Stimulated activated naive CD4-positive, alpha-beta T cell treated with Interleukin-2 at 50 U/mL for 16 hours (primary cell): ENCODE data around the gene TMED1.
A peak's percentile ranks its signal among the peaks of the same experiment; 100 is the strongest.

Experiments used
- DNase-seq: peaks from one replicate; lab custom pipeline; 2025; lab: John Stamatoyannopoulos, UW

Gene TMED1

DNA sequence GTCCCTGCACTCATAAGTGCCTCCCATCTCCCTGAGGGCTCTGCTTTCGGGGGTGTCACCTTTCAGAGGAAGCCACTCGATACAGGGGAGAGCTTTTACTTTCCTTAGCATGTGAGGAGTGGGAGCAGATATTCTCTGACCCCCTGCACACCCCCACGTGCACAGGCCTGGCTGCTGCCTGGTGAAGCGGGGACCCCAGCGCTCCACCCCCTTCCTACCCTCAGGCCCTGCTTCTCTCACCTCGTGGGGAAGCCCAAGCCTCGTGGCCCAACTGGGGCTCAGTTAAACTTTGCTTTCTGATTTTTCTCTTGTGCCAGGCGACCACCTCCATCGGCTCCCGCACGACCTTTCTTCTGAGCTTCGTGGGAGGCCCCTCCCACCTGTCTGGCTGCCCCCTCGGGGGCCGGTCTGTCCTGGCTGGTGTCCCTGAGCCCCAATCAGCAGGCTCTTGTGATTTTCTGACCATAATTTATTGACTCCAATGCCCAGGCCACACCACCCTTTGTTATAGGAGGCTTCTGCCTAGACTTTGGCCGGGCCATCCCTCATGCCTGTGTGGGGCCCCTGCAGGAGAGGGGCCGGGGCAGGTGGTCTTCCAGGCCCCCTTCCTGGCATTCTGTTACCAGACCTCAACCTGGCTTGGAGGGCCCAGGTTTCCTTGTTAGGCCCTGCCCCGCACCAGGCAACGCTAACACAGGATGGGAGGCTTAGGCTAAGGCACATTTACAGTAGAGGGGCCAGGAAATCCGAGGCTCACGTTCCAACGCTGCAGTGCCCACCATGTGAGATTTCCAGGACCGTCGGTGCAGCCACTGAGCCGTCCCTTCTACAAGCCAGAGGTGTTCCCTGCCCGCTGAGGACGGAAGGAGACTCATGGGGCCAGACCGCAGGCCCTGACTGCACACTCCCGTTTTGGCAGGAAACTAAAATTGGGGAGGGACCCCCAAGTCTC, 3.7 kb downstream of the TMED1 start:
- no peak for DNase-seq

DNA sequence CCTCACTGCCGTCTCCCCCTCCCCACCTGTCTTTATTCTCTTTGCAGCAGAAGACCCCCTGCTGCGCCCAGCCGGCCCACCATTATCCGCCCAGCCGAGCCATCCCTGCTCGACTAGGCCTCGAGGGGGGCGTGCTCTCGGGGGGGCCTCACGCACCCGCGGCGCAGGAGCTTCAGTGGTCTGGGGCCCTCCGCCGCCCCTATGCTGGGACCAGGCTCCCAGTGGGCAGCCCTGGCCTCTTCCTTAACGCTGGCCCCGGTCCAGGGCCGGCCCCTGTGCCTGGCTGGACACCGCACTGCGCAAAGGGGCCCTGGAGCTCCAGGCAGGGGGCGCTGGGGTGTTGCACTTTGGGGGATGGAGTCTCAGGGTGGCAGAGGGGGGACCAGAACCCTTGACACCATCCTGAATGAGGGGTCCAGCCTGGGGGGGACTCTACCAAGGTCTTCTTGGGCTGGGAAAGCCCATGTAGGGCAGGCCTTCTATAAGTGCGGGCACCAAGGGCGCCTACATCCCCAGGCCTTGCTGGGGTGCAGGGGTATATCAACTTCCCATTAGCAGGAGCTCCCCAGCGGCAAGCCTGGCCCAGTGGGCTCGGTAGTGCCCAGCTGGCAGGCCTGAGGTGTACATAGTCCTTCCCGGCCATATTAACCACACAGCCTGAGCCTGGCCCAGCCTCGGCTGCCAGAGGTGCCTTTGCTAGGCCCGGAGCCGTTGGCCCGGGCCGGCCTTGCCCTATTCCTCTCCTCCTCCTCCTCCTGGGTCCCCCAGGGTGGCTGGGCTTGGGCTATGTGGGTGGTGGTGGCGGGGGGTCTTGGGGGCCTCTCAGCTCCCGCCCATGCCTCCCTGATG, 4.9 kb downstream of the TMED1 start:
- no peak for DNase-seq

DNA sequence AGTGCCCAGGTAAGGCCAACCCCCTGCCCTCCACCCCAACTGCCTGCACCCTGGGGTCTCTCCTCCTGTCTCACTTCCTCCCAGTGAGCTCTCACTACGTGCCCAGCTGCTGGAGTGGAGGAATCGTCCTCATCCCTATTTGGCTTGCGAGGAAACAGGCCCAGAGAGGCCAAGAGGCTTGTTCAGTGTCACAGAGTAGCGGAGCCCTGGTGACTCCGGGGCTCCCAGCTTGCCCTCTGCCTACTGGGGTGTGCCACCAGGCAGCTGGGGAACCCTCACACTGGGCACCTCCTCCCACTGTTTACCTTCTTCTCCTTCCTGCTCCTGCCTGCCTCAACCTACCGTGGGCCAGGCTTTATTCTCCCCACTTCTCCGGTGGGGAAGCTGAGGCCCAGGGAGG, 5.6 kb downstream of the TMED1 start:
- no peak for DNase-seq

DNA sequence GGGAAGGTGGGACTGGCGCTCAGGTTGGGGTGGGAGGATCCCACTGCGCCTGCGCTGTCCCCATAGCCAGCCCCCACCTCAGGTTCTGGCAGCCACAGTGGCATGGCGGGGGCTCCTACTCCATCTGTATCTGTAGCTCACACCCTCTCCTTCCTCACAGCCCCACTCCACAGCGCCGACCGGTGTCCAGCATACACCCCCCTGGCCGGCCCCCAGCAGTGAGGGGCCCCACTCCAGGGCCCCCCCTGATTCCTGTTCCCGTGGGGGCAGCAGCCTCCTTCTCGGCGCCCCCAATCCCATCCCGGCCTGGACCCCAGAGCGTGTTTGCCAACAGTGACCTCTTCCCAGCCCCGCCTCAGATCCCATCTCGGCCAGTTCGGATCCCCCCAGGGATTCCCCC, 6.0 kb downstream of the TMED1 start:
- no peak for DNase-seq

DNA sequence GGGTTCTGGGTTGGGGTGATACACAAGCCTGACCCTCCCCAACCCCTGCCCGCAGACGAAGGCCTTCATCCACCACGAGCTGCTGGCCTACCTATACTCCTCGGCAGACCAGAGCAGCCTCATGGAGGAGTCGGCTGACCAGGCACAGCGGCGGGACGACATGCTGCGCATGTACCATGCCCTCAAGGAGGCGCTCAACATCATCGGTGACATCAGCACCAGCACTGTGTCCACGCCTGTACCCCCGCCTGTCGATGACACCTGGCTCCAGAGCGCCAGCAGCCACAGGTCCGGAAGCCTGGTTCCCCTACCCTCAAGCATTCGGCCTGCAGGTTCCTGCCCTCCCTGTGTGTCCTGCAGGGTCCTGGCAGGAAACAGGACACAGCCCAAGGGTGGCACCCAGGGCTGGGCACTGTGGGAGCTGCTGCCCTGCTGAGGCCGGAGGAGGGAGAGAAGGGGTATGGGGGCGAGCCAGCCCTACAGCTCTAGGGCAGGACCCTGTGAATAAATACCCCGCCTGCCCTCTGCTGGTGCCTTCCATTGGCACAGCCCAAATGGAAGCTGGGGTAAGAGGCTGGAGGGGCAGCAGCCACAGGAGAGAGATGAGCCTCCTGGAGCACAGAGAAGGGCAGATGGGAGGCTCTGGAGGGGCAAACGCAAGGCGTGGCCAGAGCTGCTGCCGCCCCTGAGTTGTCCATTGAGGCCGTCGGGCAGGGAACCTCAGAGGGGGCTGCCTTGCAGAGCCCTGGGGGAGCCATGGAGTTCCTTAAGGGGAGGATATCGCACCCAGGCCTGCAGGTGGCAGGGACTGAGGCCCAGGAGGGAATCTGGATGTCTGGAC, 6.8 kb downstream of the TMED1 start:
- no peak for DNase-seq

DNA sequence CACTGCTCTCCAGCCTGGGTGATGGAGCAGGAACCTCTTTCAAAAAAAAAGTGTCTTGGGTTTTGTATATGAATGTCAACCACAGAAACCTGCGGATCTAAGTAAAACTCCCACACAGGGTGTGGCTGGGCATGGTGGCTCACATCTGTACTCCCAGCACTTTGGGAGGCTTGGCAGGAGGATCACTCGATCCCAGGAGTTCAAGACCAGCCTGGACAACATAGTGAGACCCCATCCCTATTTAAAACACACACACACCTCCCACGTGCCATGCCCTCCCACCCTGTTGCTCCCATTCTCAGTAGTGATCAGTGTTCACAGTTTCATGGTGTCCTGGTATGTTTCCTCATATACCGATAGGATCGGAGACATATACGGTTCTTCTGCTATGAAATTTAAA, 9.2 kb downstream of the TMED1 start:
- DNase-seq = no peak

DNA sequence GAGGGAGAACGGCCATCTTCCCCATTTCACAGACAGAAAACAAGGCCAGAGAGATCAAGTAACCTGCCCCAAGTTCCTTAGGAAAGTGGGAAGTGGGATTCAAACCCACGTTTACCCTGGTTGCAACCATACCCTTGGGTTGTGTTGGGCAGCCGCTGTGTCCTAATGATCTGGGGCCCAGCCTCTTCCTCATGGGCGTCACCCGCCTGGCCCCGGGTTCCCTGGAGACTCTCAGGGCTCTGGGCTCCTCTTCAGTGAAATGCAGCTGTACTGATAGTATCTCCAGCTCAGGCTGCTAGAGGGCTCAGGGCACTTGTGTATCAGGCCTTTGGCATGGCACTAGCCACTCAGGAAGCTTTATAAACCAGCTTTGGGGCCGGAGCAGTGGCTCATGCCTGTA, 9.8 kb downstream of the TMED1 start:
- no peak for DNase-seq

DNA sequence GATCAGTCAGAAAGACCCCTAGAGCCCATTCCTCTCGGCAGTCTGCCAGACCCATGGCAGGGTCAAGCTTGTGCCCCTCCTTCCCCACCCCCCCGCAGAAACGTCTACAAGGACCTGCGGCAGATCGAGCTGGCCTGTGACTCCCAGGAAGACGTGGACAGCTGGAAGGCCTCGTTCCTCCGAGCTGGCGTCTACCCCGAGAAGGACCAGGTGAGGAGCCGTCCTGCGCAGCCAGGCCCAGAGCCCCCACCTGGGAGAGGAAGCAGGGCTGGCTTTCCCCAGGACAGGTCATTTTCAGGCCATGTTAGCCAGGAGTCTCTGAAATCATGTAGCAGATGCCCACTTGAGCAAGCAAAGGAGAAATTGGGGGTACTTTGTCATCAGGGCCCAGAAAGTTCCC, 12.3 kb downstream of the TMED1 start:
- no peak for DNase-seq

DNA sequence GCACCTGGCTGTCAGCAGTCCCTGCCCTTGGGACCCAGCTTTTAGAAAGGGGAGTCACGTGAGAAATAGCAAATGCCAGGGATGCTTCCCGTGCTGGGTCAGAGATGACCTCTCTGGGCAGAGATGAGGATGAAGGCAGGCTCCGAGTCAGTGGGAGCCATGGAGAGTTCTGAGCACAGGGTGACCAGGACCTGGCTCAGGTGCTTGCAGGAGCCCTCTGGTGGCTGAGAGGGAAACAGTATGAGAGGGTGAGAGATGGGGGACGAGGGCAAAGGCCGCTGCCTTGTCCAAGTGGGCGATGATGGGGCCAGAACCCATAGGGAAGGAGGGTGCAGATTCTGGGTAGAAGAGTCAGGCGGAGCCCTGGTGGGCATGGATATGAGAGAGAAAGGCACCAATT, 15.8 kb downstream of the TMED1 start:
- DNase-seq = no peak

DNA sequence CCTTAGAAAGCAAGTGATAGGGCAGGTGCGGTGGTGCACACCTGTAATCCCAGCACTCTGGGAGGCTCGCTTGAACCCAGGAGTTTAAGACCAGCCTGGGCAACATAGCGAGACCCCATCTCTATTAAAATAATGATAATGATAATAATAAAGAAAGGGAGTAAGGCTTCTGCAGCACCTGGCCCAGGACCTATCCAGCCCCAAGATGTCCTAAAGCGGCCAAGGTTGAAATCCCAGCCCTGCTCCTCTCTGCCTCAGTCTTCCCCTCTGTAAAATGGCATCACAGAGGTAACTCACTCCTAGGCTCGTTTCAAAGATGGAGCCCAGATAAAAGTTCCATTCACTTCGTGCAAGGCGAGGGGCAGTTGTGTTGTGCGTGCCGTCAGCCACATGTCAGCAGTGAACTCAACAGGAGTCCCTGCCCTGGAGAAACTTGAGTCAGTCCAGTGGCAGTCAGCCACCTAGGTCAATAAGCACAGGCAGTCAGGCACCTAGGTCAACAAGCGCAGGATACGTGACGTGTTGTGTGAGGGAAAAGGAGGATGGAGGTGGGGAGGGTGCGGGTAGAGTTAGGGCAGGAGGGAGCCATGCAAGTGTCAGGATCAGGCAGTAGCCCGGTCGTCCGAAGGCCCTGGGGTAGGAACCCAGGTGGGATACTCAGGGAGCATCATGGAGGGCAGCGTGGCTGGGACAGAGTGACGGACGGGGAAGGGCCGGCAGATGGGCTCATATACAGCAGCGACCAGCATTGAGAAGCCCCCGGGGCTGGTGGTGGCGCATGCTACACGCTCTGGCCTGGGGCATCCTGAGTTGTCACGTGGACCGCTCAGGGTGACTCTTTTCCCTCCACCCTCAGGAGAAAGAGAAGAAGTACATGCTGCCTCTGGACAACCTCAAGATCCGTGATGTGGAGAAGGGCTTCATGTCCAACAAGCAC, 16.6 kb downstream of the TMED1 start:
- DNase-seq = no peak

DNA sequence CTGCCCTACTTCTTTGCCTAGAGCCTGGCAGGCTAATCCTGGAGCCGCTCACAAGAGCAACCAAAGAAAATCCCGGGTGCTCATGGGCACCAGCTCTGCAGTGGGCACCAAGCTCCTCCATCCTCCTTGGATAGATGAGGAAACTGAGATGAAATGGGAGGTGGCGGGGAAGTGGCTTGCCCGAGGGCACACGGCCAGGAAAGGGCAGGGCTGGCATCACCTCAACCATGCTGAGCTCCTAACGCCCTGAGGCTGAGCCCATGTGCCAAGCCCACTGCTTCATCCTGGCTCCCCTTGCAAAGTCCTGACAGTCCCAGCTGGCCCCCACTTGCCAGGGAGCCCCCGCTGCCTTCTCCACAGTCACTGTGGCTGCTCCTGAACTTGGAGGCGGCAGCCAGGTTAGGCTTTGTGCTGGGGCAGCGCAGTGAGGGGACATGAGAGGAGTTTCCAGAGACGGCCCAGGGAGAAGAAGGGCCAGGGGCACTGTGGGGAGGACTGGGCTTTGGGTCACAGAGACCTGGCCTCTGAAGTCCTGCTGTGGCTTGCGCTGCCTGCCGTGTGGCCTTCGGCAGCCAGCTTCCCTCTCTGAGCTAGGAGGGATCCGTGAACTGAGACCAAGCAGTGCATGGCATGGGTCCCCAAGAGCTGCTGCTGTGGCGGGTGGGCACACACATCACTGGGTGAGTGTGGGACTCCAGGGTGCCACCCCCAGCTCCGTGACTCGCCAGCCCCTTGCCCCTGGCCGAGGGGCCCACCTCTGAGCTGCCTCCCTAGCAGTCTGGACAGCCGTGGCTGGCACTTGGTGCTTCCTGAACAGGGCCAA, 17.5 kb downstream of the TMED1 start:
- no peak for DNase-seq

DNA sequence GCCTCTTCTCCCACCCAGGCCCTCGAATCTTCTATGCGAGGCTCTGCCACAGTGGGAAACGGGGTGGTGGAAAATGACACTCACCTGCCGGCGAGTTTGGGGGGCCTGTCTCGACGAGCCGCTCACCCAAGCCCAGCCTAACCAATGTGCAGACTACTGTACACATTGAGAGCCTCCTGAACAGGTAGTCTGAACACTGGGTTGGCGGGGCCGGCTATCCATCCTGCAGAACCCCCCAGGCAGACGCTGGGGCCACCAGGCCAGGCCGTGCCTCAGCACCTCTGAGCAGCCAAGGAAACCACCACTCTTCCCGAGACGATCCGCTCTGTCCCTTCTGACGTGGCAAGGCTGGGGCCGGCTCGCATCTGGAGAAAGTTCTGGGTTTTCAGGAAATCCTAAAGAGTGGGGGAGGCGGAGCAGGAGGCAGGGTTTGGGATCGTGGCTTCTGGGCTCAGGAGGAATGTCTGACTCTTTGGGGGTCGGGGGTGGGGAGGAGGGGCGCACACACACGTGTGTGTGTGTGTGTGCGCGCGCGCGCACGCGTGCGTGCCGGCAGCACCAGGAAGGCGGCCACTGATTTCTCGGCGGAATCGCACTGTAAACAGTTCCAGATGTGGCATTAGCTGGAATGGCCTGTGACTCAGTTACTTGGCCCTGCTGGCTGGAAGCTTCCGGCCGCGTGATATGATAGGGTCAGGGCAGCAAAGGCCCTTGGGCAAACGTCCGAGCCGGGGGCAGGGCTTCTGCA, 18.5 kb downstream of the TMED1 start:
- DNase-seq = no peak

DNA sequence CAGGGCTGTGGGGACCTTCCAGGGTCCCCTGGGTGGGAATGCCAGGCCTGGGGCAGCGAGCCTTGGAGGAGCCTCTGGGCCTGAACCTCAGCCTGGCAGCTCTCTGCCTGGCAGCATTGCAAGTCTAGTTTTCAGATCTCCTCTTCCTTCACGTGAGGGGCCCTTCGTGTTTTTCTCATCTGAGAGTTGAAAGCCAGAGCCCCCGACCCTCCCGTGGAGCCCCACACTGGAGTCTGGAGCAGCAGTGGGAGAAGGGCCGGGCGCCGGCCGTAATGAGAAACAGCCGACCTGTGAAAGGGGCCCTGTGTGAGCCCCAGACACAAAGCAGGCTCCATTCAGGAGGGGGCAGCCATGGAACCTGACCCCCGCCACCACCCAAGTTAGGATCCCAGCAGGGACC, 19.3 kb downstream of the TMED1 start:
- DNase-seq = no peak

DNA sequence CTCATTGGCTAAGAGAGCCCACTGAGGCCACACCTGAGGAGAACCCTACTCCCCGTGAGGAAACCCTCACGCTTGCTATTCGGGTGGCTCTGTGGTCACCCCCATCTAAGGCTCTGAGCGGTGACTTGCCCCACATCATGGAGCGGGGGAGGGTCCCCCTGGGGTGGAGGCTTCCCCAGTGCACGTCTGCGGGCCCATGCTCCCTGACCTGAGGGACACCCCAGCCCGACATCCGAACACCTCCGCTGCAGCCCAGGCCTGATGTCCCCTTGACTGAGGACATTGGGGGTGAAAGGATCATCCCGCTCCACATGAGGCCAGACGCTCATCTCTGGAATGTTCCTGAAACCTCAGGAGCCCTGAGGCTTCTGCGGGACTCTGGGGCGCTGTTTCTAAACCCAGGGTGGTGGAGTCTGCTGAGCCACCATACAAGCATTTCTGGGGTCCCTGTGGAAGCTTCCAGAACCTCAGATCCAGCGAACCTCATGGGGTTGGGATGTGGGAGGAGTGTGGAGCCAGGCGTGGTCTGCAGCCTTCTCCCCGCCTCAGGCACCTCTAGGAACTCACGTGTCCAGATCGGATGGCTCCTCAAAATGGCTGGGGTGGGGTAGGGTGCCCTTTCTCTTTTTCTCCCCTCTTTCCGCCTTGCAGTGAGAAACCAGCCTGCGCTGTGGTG, 19.9 kb downstream of the TMED1 start:
- DNase-seq = no peak

DNA sequence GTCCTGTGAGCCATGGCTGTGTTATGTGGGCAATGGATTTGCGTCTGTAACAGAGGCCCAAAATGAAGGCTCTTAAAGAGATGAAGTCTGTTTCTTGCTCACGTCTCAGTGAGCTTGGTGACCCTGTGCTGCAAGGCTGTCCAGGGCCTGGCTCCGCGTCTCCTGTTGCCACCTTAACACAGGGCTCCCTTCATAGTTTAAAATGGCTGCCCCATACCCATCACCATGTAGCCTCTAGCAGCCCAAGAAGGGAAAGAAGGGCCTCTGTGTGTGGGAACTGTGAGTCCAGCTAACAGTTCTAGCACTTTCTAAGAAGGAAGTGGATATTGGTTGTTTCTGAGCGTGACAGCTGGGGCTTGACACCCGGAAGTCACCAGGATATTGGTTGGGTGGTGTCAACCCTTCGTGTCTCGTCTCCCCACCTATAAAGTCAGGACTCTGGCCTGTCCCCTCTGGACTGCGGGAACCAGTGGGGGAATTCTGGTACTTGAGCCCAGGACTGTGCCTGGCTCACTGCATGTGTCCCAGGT, 20.9 kb downstream of the TMED1 start:
- no peak for DNase-seq

DNA sequence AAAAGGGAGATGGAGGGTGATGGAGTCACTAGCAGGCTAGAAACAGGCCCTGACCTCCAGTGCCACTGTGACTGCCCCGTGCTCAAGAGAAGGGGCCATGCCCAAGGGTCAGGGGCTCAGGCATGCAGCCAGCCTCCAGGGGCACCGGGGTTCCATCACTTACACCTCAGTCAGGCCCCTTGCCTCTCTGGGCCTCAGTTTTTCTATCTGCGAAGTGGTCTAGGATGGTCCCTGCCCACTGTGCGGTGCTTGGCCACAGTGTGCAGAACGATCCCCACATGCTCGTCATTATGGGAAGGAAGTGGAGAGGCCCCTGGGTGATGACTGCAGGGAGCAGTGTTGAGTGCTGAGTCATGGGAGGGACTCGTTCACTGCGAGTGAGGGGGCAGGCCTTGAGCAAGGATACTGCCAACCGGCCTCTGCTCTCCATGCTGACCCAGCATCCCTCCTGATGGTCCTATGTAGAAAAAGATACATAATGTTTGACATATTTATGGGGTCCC, 23.1 kb downstream of the TMED1 start:
- DNase-seq = peak; percentile 7

DNA sequence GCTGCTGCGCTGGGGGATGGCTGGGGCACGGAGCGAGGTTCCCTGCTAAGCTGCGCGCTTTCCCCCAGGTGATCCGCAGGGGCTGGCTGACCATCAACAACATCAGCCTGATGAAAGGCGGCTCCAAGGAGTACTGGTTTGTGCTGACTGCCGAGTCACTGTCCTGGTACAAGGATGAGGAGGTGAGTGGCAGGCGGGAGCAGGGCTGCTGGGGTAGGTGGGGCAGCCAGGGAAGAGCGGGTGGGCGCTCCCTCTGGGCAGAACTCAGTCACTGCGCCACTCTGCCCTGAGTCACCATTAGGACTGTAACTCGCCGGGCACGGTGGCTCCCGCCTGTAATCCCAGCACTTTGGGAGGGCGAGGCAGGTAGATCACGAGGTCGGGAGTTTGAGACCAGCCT, 23.8 kb downstream of the TMED1 start:
- no peak for DNase-seq

DNA sequence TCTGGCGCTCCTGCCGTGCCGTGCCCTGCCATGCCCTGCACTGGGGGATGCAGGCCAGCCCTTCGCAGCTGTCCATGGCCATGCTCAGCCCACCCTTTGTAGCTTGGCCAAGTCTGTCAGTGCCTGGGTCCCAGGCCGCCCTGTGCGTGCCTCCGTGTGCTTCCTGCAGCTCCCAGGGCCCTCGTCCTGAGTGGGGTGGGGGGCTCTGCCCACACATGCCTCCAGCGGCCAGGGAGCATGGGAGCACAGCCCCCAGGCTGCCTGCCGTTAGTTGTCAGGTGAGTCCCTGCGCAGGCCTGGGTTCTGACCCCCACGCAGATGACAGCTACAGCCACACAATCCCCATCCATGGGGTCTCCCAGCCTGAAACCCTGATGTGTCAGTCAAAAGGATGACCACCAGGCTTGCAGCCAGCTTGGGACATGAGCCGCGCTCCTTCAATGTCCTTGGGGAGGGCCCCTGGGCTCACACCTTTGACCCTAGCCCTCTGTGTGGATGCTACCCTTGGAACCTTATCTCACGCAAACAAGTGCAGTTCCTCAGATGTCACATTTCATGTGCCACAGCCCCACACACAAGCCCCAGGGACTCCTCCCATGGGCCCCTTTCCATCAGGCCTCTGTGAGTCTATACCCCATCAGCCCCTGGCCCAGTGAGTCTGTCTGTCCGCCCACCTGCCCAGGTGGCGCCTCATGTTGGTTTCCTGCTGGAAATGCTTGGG, 24.5 kb downstream of the TMED1 start:
- DNase-seq = no peak
